WTC11 (cell line): Measurements from ENCODE around the gene SYCE3. TPM values are rescaled to one million over a fixed set of nuclear protein-coding genes. Genes with fewer than 3 reads are reported as not detected.

Source experiments
- ATAC-seq: fragments of 200-7000 bp; cut with Tn5 transposase; 2 replicates; pipeline ENCODE4 v1.10.0; 2021; ENCODE audit warnings: mild to moderate bottlenecking, moderate library complexity
- CTCF ChIA-PET: fragments of 300-600 bp; sonication (Branson Sonifier 250); formaldehyde crosslinking; loops from one replicate; lab custom pipeline; 2021; ENCODE audit warnings: antibody characterized with exemption; lab: Charles Lee
- POLR2A ChIA-PET: fragments of 350-600 bp; sonication (Branson Sonifier 250); formaldehyde crosslinking; loops from one replicate; lab custom pipeline; 2021; ENCODE audit warnings: antibody characterized with exemption; lab: Charles Lee
- DNase-seq: peaks from one replicate; pipeline ENCODE4 v3.0.0; 2021; ENCODE audit warnings: low spot score
- H3K27ac Mint-ChIP-seq: 2 replicates; pipeline ENCODE4 v1.8.0; 2021; ENCODE audit warnings: mixed read lengths
- H3K27me3 Mint-ChIP-seq: 2 replicates; pipeline ENCODE4 v1.8.0; 2021; ENCODE audit warnings: low read depth, mild to moderate bottlenecking, moderate library complexity, mixed read lengths
- H3K36me3 Mint-ChIP-seq: 2 replicates; pipeline ENCODE4 v1.8.0; 2021; ENCODE audit warnings: mixed read lengths
- H3K4me1 Mint-ChIP-seq: 2 replicates; pipeline ENCODE4 v1.8.0; 2022; ENCODE audit warnings: mixed read lengths
- H3K4me3 Mint-ChIP-seq: 2 replicates; pipeline ENCODE4 v1.8.0; 2021; ENCODE audit warnings: mild to moderate bottlenecking, moderate library complexity, mixed read lengths
- H3K9me3 Mint-ChIP-seq: 2 replicates; pipeline ENCODE4 v1.8.0; 2021; ENCODE audit warnings: mixed read lengths
- ATF1 ChIP-seq: sonication (generic); formaldehyde crosslinking; IDR thresholded peaks from 2 replicates; pipeline ENCODE4 v1.8.1; 2023; ENCODE audit warnings: mild to moderate bottlenecking, moderate library complexity, missing genetic modification reagents
- ETV6 ChIP-seq: sonication (generic); formaldehyde crosslinking; IDR thresholded peaks from 2 replicates; pipeline ENCODE4 v1.8.1; 2022; ENCODE audit warnings: mild to moderate bottlenecking, missing genetic modification reagents
- FOXJ3 ChIP-seq: sonication (generic); formaldehyde crosslinking; IDR thresholded peaks from 2 replicates; pipeline ENCODE4 v1.9.0; 2021; ENCODE audit warnings: missing genetic modification reagents, mild to moderate bottlenecking, borderline replicate concordance
- HMGA2 ChIP-seq: fragments of 250-450 bp; sonication (Bioruptor Pico); IDR thresholded peaks from 2 replicates; pipeline ENCODE4 v1.4.0; 2021; ENCODE audit warnings: mild to moderate bottlenecking, moderate library complexity
- JUN ChIP-seq: sonication (generic); formaldehyde crosslinking; IDR thresholded peaks from 2 replicates; pipeline ENCODE4 v1.8.0; 2023; ENCODE audit warnings: mild to moderate bottlenecking, missing genetic modification reagents
- KAT7 ChIP-seq: sonication (generic); formaldehyde crosslinking; IDR thresholded peaks from 2 replicates; pipeline ENCODE4 v1.8.1; 2023; ENCODE audit warnings: missing genetic modification reagents, mild to moderate bottlenecking, borderline replicate concordance
- OVOL2 ChIP-seq: fragments of 250-450 bp; sonication (Bioruptor Pico); IDR thresholded peaks from 2 replicates; pipeline ENCODE4 v1.9.0; 2021; ENCODE audit warnings: mild to moderate bottlenecking, borderline replicate concordance
- PRRX2 ChIP-seq: fragments of 250-450 bp; sonication (Bioruptor Pico); IDR thresholded peaks from 2 replicates; pipeline ENCODE4 v1.8.0; 2021; ENCODE audit warnings: mild to moderate bottlenecking
- TCF7 ChIP-seq: sonication (generic); formaldehyde crosslinking; IDR thresholded peaks from 2 replicates; pipeline ENCODE4 v1.8.0; 2022; ENCODE audit warnings: mild to moderate bottlenecking, low read depth, missing genetic modification reagents, moderate library complexity
- TEAD4 ChIP-seq: sonication (generic); formaldehyde crosslinking; IDR thresholded peaks from 2 replicates; pipeline ENCODE4 v1.8.0; 2022; ENCODE audit warnings: mild to moderate bottlenecking, missing genetic modification reagents
- total RNA-seq: library from RNA; stranded (reverse); gene quantifications from 3 replicates; pipeline ENCODE4 v1.2.3, GENCODE V29; 2021
- TF ChIP-seq, protein P1 (sequence below): sonication (generic); formaldehyde crosslinking; IDR thresholded peaks from 2 replicates; pipeline ENCODE4 v1.8.0; 2023; ENCODE audit warnings: missing genetic modification reagents, mild to moderate bottlenecking, borderline replicate concordance
- TF ChIP-seq, protein P2 (sequence below): fragments of 250-450 bp; sonication (Bioruptor Pico); IDR thresholded peaks from 2 replicates; pipeline ENCODE4 v1.9.0; 2021; ENCODE audit warnings: mild to moderate bottlenecking
- TF ChIP-seq, protein P3 (sequence below): sonication (generic); formaldehyde crosslinking; IDR thresholded peaks from 2 replicates; pipeline ENCODE4 v1.8.1; 2022; ENCODE audit warnings: low read depth, missing genetic modification reagents, borderline replicate concordance
- TF ChIP-seq, protein P4 (sequence below): fragments of 250-450 bp; sonication (Bioruptor Pico); IDR thresholded peaks from 2 replicates; pipeline ENCODE4 v1.9.0; 2021; ENCODE audit warnings: mild to moderate bottlenecking, borderline replicate concordance
- TF ChIP-seq, protein P5 (sequence below): sonication (generic); formaldehyde crosslinking; IDR thresholded peaks from 2 replicates; pipeline ENCODE4 v1.8.1; 2023; ENCODE audit warnings: mild to moderate bottlenecking, missing genetic modification reagents
- TF ChIP-seq, protein P6 (sequence below): sonication (generic); formaldehyde crosslinking; IDR thresholded peaks from 2 replicates; pipeline ENCODE4 v1.8.1; 2023; ENCODE audit warnings: mild to moderate bottlenecking, moderate library complexity, missing genetic modification reagents

The SYCE3 gene
- total RNA-seq, 1 experiment from 2014 or later, result 0.46 TPM

DNA sequence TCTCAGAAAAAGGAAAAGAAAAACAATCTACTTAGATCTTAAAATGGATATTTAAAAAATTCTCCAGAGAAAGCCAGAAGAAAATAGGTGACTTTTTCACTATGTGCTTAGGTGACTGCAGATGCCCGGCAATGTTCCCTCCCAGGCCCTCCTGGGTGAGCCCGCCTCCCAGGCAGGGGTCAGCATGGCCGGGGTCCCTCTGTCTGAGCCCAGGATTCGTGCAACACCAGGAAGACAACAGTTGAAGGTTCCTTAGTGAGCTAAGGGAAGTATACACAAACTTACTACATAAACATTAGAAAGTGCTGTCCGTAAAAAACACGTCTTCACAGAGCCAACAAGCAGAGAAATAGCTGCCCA lies 49.4 kb upstream of the SYCE3 start:
- TF ChIP-seq, protein P1, sequence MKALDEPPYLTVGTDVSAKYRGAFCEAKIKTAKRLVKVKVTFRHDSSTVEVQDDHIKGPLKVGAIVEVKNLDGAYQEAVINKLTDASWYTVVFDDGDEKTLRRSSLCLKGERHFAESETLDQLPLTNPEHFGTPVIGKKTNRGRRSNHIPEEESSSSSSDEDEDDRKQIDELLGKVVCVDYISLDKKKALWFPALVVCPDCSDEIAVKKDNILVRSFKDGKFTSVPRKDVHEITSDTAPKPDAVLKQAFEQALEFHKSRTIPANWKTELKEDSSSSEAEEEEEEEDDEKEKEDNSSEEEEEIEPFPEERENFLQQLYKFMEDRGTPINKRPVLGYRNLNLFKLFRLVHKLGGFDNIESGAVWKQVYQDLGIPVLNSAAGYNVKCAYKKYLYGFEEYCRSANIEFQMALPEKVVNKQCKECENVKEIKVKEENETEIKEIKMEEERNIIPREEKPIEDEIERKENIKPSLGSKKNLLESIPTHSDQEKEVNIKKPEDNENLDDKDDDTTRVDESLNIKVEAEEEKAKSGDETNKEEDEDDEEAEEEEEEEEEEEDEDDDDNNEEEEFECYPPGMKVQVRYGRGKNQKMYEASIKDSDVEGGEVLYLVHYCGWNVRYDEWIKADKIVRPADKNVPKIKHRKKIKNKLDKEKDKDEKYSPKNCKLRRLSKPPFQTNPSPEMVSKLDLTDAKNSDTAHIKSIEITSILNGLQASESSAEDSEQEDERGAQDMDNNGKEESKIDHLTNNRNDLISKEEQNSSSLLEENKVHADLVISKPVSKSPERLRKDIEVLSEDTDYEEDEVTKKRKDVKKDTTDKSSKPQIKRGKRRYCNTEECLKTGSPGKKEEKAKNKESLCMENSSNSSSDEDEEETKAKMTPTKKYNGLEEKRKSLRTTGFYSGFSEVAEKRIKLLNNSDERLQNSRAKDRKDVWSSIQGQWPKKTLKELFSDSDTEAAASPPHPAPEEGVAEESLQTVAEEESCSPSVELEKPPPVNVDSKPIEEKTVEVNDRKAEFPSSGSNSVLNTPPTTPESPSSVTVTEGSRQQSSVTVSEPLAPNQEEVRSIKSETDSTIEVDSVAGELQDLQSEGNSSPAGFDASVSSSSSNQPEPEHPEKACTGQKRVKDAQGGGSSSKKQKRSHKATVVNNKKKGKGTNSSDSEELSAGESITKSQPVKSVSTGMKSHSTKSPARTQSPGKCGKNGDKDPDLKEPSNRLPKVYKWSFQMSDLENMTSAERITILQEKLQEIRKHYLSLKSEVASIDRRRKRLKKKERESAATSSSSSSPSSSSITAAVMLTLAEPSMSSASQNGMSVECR, result no peak
- TF ChIP-seq PRRX2 (CRISPR knock-in tag) (no peak), ETV6 (CRISPR knock-in tag) (no peak), FOXJ3 (CRISPR knock-in tag) (no peak), TEAD4 (CRISPR knock-in tag) (no peak), KAT7 (CRISPR knock-in tag) (no peak), HMGA2 (no peak)
- TF ChIP-seq, protein P2, sequence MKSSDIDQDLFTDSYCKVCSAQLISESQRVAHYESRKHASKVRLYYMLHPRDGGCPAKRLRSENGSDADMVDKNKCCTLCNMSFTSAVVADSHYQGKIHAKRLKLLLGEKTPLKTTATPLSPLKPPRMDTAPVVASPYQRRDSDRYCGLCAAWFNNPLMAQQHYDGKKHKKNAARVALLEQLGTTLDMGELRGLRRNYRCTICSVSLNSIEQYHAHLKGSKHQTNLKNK (CRISPR knock-in tag), result no peak
- TF ChIP-seq, protein P3, sequence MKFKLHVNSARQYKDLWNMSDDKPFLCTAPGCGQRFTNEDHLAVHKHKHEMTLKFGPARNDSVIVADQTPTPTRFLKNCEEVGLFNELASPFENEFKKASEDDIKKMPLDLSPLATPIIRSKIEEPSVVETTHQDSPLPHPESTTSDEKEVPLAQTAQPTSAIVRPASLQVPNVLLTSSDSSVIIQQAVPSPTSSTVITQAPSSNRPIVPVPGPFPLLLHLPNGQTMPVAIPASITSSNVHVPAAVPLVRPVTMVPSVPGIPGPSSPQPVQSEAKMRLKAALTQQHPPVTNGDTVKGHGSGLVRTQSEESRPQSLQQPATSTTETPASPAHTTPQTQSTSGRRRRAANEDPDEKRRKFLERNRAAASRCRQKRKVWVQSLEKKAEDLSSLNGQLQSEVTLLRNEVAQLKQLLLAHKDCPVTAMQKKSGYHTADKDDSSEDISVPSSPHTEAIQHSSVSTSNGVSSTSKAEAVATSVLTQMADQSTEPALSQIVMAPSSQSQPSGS (CRISPR knock-in tag), result no peak
- Mint-ChIP-seq H3K27me3 (peaks cover 16% of the 10 kb centered on the region), H3K36me3 (no peaks in the 10 kb centered on the region), H3K9me3 (no peaks in the 10 kb centered on the region), H3K4me1 (peaks cover 14% of the 10 kb centered on the region), H3K4me3 (no peak overlapping the region), H3K27ac (no peak overlapping the region)
- DNase-seq (no peak), ATAC-seq (no peak)
- ChIA-PET CTCF (interaction anchor here (0.6 to 2.5 kb wide), 11 partner anchors 9 to 470 kb away, joined by 3 to 12 read pairs (median 4); partner anchors contain the start of genes ARSA, CHKB, SCO2 and SYCE3), POLR2A (no interaction called here)

DNA sequence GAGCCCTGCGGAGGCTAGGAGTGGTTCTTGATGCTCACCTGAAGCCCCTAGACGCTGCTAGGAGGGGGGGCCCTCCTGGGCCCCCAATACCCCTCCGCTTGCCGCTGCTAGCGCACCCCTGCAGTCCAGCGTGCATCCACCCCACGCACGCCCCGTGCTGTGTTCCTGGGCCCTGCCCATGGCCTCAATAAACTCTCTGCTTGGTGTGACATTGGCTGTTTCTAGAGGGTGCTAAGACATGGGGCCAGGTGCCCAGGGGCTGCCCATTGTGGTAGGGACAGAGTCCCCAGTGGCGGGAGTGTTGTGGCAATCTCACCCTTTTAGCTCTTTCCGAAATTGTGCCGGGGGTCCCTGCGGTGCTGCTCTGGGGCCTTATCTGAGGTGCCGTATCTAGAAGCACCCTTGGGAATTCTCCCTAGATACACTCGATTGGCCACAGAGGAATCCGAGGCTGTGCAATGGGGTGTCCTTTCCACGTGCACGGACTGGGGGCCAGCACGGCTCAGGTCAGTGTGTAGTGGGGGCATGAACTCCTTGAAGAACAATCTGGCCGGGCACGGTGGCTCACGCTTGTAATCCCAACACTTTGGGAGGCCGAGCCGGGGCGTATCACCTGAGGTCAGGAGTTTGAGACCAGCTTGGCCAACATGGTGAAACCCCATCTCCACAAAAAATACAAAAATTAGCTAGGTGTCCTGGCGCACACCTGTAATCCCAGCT lies 48.8 kb upstream of the SYCE3 start:
- POLR2A ChIA-PET, result no interaction called here
- no peak overlapping the region for H3K27ac Mint-ChIP-seq
- H3K4me1 Mint-ChIP-seq, result peaks cover 14% of the 10 kb centered on the region
- H3K36me3 Mint-ChIP-seq, result no peaks in the 10 kb centered on the region
- H3K4me3 Mint-ChIP-seq, result no peak overlapping the region
- DNase-seq (no peak), ATAC-seq (no peak)
- CTCF ChIA-PET, result interaction anchor here (1.3 to 2.5 kb wide), 4 partner anchors 9 to 163 kb away, joined by 4 to 12 read pairs (median 8); partner anchors contain the start of genes ARSA and SYCE3
- H3K9me3 Mint-ChIP-seq, result no peaks in the 10 kb centered on the region
- H3K27me3 Mint-ChIP-seq, result peaks cover 16% of the 10 kb centered on the region
- TF ChIP-seq, protein P4, sequence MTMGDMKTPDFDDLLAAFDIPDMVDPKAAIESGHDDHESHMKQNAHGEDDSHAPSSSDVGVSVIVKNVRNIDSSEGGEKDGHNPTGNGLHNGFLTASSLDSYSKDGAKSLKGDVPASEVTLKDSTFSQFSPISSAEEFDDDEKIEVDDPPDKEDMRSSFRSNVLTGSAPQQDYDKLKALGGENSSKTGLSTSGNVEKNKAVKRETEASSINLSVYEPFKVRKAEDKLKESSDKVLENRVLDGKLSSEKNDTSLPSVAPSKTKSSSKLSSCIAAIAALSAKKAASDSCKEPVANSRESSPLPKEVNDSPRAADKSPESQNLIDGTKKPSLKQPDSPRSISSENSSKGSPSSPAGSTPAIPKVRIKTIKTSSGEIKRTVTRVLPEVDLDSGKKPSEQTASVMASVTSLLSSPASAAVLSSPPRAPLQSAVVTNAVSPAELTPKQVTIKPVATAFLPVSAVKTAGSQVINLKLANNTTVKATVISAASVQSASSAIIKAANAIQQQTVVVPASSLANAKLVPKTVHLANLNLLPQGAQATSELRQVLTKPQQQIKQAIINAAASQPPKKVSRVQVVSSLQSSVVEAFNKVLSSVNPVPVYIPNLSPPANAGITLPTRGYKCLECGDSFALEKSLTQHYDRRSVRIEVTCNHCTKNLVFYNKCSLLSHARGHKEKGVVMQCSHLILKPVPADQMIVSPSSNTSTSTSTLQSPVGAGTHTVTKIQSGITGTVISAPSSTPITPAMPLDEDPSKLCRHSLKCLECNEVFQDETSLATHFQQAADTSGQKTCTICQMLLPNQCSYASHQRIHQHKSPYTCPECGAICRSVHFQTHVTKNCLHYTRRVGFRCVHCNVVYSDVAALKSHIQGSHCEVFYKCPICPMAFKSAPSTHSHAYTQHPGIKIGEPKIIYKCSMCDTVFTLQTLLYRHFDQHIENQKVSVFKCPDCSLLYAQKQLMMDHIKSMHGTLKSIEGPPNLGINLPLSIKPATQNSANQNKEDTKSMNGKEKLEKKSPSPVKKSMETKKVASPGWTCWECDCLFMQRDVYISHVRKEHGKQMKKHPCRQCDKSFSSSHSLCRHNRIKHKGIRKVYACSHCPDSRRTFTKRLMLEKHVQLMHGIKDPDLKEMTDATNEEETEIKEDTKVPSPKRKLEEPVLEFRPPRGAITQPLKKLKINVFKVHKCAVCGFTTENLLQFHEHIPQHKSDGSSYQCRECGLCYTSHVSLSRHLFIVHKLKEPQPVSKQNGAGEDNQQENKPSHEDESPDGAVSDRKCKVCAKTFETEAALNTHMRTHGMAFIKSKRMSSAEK (CRISPR knock-in tag), result no peak
- TF ChIP-seq JUN (CRISPR knock-in tag) (no peak), TCF7 (CRISPR knock-in tag) (no peak), OVOL2 (CRISPR knock-in tag) (no peak), HMGA2 (no peak), ATF1 (CRISPR knock-in tag) (no peak)
- TF ChIP-seq, protein P5, sequence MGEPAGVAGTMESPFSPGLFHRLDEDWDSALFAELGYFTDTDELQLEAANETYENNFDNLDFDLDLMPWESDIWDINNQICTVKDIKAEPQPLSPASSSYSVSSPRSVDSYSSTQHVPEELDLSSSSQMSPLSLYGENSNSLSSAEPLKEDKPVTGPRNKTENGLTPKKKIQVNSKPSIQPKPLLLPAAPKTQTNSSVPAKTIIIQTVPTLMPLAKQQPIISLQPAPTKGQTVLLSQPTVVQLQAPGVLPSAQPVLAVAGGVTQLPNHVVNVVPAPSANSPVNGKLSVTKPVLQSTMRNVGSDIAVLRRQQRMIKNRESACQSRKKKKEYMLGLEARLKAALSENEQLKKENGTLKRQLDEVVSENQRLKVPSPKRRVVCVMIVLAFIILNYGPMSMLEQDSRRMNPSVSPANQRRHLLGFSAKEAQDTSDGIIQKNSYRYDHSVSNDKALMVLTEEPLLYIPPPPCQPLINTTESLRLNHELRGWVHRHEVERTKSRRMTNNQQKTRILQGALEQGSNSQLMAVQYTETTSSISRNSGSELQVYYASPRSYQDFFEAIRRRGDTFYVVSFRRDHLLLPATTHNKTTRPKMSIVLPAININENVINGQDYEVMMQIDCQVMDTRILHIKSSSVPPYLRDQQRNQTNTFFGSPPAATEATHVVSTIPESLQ (CRISPR knock-in tag), result no peak
- TF ChIP-seq, protein P3 (CRISPR knock-in tag), result no peak
- TF ChIP-seq, protein P6, sequence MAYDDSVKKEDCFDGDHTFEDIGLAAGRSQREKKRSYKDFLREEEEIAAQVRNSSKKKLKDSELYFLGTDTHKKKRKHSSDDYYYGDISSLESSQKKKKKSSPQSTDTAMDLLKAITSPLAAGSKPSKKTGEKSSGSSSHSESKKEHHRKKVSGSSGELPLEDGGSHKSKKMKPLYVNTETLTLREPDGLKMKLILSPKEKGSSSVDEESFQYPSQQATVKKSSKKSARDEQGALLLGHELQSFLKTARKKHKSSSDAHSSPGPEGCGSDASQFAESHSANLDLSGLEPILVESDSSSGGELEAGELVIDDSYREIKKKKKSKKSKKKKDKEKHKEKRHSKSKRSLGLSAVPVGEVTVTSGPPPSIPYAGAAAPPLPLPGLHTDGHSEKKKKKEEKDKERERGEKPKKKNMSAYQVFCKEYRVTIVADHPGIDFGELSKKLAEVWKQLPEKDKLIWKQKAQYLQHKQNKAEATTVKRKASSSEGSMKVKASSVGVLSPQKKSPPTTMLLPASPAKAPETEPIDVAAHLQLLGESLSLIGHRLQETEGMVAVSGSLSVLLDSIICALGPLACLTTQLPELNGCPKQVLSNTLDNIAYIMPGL, result no peak
